HG03108 (cell line): ENCODE measurements around the gene BTNL9.
"Not testable (repeated sequence)": the region's sequence is repeated elsewhere in the genome, so short reads cannot be mapped to it uniquely, and the experiment has no call there.

ENCODE experiments used
- ATAC-seq: cut with Tn5 transposase; IDR thresholded peaks from one replicate; pipeline ENCODE4 v1.9.1; 2021; ENCODE audit warnings: moderate library complexity; ENCODE audit not compliant: unreplicated experiment

BTNL9 gene

GRCh38 chr5:181098762-181099601, 58.9 kb downstream of the BTNL9 start:
- no peak for ATAC-seq

- ATAC-seq: no peak
Measured at GRCh38 chr5:181099602-181100086, 59.6 kb downstream of the BTNL9 start.

- ATAC-seq: no peak
Measured at GRCh38 chr5:181100121-181100875, 60.2 kb downstream of the BTNL9 start.

DNA sequence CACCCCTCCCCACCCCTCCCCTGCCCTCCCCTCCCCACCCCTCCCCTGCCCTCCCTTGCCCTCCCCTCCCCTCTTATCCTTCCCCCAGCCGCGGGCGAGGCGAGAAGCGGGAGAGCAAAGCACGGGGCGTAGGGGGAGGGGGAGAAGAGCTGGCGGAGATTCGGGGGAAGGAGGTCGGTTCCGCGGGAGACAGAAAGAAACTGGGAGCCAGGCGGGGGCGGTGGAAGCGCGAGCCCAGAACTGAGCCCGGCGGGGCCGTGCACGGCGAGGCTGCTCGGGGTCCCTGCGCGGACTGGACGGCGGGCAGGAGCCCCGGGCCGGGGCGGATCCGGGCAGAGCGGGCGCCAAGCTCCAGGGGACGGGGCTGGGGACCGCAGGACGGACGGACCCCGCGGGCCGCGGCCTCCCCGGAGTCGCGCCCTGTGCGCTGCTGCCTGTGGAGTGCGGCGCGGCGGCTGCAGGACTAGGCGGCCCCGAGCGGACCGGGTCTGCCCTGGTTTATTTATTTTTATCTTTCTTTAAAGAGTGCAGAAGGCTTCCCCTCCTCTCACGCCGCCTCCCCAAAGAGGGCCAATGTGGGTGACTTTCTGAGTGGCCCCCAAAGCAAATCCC, 61.1 kb downstream of the BTNL9 start:
- ATAC-seq: not testable (repeated sequence)

DNA sequence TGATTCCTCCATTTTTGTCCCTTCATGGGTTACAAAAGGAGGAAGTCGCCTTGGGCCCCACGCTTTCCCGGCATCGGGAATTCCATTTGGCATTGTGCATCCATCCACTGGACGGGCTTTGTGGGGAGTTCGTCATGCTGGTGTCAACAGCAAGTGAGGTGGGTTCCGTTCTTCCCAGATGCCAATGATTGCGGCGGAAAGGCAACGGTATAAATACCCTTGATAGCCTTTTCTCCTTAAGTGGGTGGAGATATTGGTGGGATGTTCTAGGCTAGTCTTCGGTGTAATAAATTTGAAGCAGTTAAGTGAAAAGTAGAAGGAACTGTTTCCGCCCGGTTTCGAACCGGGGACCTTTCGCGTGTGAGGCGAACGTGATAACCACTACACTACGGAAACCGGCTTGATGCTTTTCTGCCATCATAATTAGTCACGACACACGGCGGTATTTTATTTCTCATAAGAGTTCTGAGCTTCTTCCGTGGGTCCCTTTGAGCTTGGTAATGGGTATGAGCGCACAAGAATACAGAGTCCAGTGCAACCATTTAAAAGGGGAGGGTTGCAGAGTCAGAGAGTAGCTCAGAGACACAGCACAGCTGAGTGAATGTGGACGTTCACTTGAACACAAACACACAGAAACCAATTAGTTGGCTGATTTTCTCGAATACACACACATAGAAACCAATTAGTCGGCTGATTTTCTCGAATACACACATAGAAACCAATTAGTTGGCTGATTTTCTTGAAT, 62.0 kb downstream of the BTNL9 start:
- ATAC-seq: not testable (repeated sequence)

- not testable (repeated sequence) for ATAC-seq
Measured at GRCh38 chr5:181104259-181104568, 64.1 kb downstream of the BTNL9 start.

DNA sequence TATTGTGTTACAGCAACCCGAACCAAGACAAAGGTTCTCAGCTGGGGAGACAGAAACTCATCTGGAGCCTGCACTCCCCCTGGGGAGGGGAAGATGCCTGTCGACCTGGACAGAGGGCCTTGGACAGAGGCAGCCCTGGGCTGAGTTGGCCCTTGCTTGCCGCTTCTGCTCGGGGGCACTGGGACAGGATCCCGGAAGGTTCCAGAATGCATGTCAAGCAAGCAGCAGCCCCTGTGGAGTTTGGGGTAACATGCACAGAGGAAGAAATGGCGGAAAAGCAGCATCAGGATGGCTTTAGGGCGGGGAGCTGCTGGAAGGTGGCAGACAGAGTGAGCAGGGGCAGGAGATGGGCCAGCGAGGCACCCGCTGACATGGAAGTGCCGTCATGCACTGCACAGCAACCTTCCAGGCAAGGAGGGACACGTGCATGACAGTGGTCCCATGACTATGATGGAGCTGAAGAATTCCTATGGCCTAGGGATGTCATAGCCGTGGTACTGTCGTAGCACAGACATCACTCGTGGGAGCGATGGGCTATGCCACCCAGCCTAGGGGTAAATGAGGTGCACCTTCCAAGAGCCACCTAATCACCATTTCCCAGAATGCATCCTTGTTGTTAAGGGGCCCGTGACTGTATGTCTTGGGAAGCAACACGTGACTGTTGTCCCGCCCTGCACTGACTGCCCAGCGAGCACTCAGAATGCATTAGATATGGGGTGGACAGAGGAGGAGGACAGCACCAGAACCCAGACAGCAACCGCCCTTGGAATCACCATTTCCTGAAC, 64.7 kb downstream of the BTNL9 start:
- ATAC-seq: not testable (repeated sequence)

DNA sequence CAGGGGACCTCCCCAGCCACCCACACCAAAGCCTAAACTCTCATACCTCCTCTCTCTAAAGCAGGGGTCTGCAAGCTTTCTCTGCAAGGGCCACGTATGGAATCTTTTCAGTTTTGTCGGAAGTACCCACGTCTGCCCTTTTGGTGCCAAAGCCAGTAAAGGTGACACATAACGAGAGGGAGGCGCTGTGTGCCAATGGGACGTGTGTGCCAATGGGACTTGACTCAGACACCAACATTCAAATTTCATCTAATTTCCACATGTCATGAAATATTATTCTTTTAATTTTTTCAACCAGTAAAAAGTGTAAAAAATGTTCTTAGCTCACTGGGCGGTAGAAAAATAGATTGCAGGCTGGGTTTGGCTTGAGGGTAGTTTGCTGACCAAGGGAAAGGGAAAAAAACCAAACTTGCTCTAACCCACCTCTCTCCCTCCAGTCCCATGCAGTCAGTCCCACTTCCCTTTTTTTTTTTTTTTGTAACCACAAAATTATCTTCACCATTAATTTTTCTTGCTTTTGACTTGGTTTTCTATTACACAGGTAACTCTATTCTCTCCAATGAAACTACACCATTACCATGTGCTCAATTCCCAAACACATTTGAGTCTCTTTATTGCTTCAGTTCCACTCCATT, 65.4 kb downstream of the BTNL9 start:
- ATAC-seq: no peak

DNA sequence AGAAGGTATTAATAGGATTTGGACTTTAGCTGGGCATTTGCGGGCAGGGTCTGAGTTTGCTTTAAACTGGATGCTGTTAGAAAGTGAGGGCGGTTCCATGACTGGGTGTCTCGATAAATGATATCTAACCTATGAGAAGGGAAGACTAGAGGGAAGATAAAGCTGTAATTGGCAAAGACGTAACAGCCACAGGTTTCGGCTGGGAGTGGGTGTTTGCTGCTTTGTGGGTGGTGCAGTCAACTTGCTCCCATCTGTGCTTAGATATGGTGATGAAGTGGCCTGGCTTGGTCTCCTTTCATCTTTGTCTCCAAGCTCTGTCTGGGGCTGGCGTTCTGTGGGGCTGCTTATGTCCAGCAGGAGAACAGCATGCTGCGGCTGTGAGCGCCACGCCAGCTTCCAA, 67.6 kb downstream of the BTNL9 start:
- no peak for ATAC-seq

GRCh38 chr5:181108578-181109165, 68.6 kb downstream of the BTNL9 start:
- no peak for ATAC-seq

DNA sequence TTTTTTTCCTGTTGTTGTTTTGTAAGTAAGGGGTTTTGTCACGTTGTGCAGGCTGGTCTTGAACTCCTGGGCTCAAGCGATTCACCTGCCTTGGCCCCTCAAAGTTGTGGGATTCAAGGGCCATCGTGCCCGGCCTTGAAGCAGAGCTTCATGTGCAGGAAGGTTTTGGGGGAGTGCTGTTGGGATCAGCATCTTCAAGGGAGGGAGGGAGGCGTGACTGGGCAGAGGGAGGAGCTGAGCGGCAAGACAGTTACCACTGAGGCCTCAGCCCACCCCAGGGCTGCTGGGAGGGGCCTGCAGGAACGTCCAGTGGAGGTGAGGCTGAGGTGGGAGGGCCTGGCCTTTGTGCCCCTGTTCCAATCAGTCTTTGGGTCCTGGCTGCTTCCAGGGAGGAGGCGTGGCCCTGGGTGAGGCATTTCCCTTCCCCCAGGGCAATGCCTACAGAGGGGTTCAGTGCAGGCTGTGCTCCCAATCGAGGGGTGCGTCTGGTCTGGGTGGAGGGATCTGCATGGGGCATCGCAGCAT, 69.5 kb downstream of the BTNL9 start:
- no peak for ATAC-seq

DNA sequence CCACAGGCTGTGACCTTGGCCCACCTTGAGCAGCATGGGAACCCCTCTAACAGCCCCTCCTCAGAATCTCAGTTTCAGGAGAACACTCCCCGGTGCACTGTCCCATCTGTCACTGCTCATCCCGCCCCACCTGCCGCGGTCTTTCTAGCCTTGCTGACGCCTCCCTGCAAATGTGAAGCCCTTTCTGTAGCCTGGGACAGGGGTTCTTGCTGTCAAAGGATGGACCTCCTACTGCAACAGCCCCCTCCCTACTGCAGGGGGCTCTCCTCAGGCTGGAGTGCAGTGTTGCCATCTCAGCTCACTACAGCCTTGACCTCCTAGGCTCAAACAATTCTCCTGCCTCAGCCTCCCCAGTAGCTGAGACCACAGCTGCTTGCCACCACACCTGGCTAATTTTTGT, 70.9 kb downstream of the BTNL9 start:
- no peak for ATAC-seq
